K562 (cell line): ENCODE data around the gene PUSL1. TPM values are rescaled to one million over a fixed set of nuclear protein-coding genes. Genes with fewer than 3 reads are reported as not detected.

Source experiments
- ATAC-seq: fragments of 200-7000 bp; cut with Tn5 transposase; 3 replicates; pipeline ENCODE4 v1.9.1; 2020; ENCODE audit warnings: moderate library complexity
- BruUV-seq: library from RNA; stranded (reverse); fragments of 400-500 nt; replicated peaks from 2 replicates; lab custom pipeline; 2021; lab: Mats Ljungman, UMichigan
- CTCF ChIA-PET: fragments of 300-600 bp; formaldehyde crosslinking; extraction: SDS; loops from one replicate; lab custom pipeline; 2021; ENCODE audit warnings: low intra/inter-chr PET ratio; lab: Yijun Ruan, JAX
- POLR2A ChIA-PET: fragments of 300-600, 350-650 bp; sonication (Branson Sonifier 250); formaldehyde crosslinking; extraction: SDS; loops from one replicate; lab custom pipeline; 2021; ENCODE audit warnings: antibody characterized with exemption, inconsistent platforms; lab: Yijun Ruan, JAX
- DNase-seq, 4 experiments: peaks; one replicate each; pipeline versions ENCODE4 v3.0.0 to v3.0.0-alpha.2; 2011 to 2018; ENCODE audit warnings: low spot score in 3 of 4, mixed read lengths in 3 of 4; ENCODE audit errors: extremely low read depth in 1 of 4
- FAIRE-seq: peaks from 2 replicates; lab custom pipeline; 2011; peaks lifted over from hg19 to GRCh38; lab: Jason Lieb, UNC
- H2AFZ ChIP-seq: 2 replicates; pipeline ENCODE4 v1.6.0; 2011; ENCODE audit warnings: low read depth, low read length, control low read depth, inconsistent platforms
- H3K27ac ChIP-seq: fragments of 200-600 bp; 3 replicates; pipeline ENCODE4 v1.8.0; 2011; ENCODE audit warnings: low read depth, mild to moderate bottlenecking, control low read depth, inconsistent platforms, low read length, moderate library complexity, mixed read lengths; ENCODE audit errors: extremely low read depth
- H3K27me3 ChIP-seq, 2 experiments: fragments of 300-600 bp in 1 of 2; 2 replicates in 1 of 2; 3 replicates in 1 of 2; pipeline versions ENCODE4 v1.6.0 to v1.8.0; 2011; ENCODE audit warnings: inconsistent platforms in 2 of 2, low read length in 2 of 2, mild to moderate bottlenecking in 1 of 2, mixed read lengths in 1 of 2, moderate library complexity in 1 of 2; ENCODE audit not compliant: control insufficient read depth in 2 of 2, insufficient read depth in 2 of 2
- H3K36me3 ChIP-seq: fragments of 300-600 bp; 3 replicates; pipeline ENCODE4 v1.8.0; 2011; ENCODE audit warnings: mild to moderate bottlenecking, low read length, inconsistent platforms; ENCODE audit not compliant: control insufficient read depth, insufficient read depth
- H3K4me1 ChIP-seq, 2 experiments: fragments of 200-600 bp in 1 of 2; replicated peaks in 1 of 2; 2 replicates in 1 of 2; 3 replicates in 1 of 2; pipeline versions ENCODE4 v1.5.1 to v1.8.0; 2011; ENCODE audit warnings: inconsistent platforms in 2 of 2, low read length in 2 of 2, mild to moderate bottlenecking in 1 of 2, mixed read lengths in 1 of 2, moderate library complexity in 1 of 2; ENCODE audit not compliant: control insufficient read depth in 2 of 2, insufficient read depth in 2 of 2
- H3K4me2 ChIP-seq: 2 replicates; pipeline ENCODE4 v1.6.1; 2011; ENCODE audit warnings: low read length, control low read depth, inconsistent platforms, mixed read lengths; ENCODE audit not compliant: insufficient read depth
- H3K4me3 ChIP-seq: fragments of 200-600 bp; sonication (generic), shearing (Covaris generic); 2 replicates; pipeline ENCODE4 v1.5.1; 2016; ENCODE audit warnings: control low read depth, inconsistent platforms
- H3K79me2 ChIP-seq: fragments of 200-600 bp; 3 replicates; pipeline ENCODE4 v1.8.0; 2011; ENCODE audit warnings: low read length, inconsistent platforms; ENCODE audit not compliant: control insufficient read depth, insufficient read depth
- H3K9ac ChIP-seq, 2 experiments: 2 replicates each; pipeline versions ENCODE4 v1.6.0 to v1.6.1; 2011; ENCODE audit warnings: low read depth in 2 of 2, low read length in 2 of 2, control low read depth in 1 of 2, inconsistent platforms in 1 of 2, mild to moderate bottlenecking in 1 of 2, mixed read lengths in 1 of 2; ENCODE audit not compliant: insufficient read depth in 1 of 2
- H3K9me1 ChIP-seq: one replicate; pipeline ENCODE4 v1.6.0; 2011; ENCODE audit warnings: inconsistent platforms, mild to moderate bottlenecking, low read length, moderate library complexity; ENCODE audit not compliant: control insufficient read depth, insufficient read depth
- H3K9me3 ChIP-seq: replicated peaks from 2 replicates; pipeline ENCODE4 v1.5.1; 2011; ENCODE audit warnings: low read depth, low read length, inconsistent platforms; ENCODE audit not compliant: control insufficient read depth, insufficient read depth
- H4K20me1 ChIP-seq: replicated peaks from 2 replicates; pipeline ENCODE4 v1.6.1; 2011; ENCODE audit warnings: low read length, inconsistent platforms, mixed read lengths; ENCODE audit not compliant: control insufficient read depth, insufficient read depth
- COPS2 ChIP-seq: fragments of 450-650 bp; conservative IDR thresholded peaks from 2 replicates; pipeline ENCODE4 v1.6.1; 2016; ENCODE audit warnings: mild to moderate bottlenecking, moderate library complexity
- DACH1 ChIP-seq: fragments of 450-650 bp; IDR thresholded peaks from 2 replicates; pipeline ENCODE4 v1.6.1; 2018; ENCODE audit not compliant: partially characterized antibody
- DIDO1 ChIP-seq: fragments of 450-650 bp; IDR thresholded peaks from 2 replicates; pipeline ENCODE4 v1.6.1; 2016; ENCODE audit warnings: low read depth, missing biosample characterization, missing genetic modification characterization
- KLF13 ChIP-seq: fragments of 450-650 bp; IDR thresholded peaks from 2 replicates; pipeline ENCODE4 v1.6.1; 2016; ENCODE audit warnings: missing genetic modification characterization, low read depth, mild to moderate bottlenecking, missing compliant biosample characterization, moderate library complexity, borderline replicate concordance
- MEF2A ChIP-seq: IDR thresholded peaks from 2 replicates; pipeline ENCODE4 v1.6.1; 2011; ENCODE audit warnings: low read depth, mild to moderate bottlenecking, low read length, moderate library complexity; ENCODE audit not compliant: control insufficient read depth
- OTX1 ChIP-seq: fragments of 450-650 bp; formaldehyde crosslinking; IDR thresholded peaks from 2 replicates; pipeline ENCODE4 v1.4.0; 2022; ENCODE audit warnings: mild to moderate bottlenecking
- POLR2G ChIP-seq: fragments of 200-400 bp; formaldehyde crosslinking; IDR thresholded peaks from 2 replicates; pipeline ENCODE4 v1.6.1; 2017; ENCODE audit warnings: low read depth, mild to moderate bottlenecking, antibody characterized with exemption, low read length, moderate library complexity
- POU5F1 ChIP-seq: fragments of 150-350 bp; IDR thresholded peaks from 2 replicates; pipeline ENCODE4 v1.6.1; 2014; ENCODE audit warnings: borderline replicate concordance, low read length, low read depth, mild to moderate bottlenecking; ENCODE audit not compliant: partially characterized antibody
- RBFOX2 ChIP-seq: fragments of 200-400 bp; formaldehyde crosslinking; IDR thresholded peaks from 2 replicates; pipeline ENCODE4 v1.6.1; 2017; ENCODE audit warnings: low read depth, mild to moderate bottlenecking, low read length, moderate library complexity
- SUPT5H ChIP-seq: fragments of 450-650 bp; IDR thresholded peaks from 2 replicates; pipeline ENCODE4 v1.6.1; 2016
- WGBS: fragments of 100-300 bp; shearing (Covaris generic); methylation state at CpG from one replicate; pipeline ENCODE4 v1.1.6; 2016; ENCODE audit warnings: low coverage, mixed read lengths; ENCODE audit not compliant: insufficient coverage; ENCODE audit errors: missing lambda C conversion rate; 5-methylcytosine and 5-hydroxymethylcytosine counted together
- in situ Hi-C: fragments of 300-500 bp; cut with MboI; formaldehyde crosslinking; loops from 4 replicates; pipeline ENCODE4 v1.15.0; 2018; ENCODE audit warnings: inconsistent platforms, mixed read lengths
- intact Hi-C: fragments of 100-400 bp; cut with micrococcal nuclease; formaldehyde crosslinking; loops from 2 replicates; pipeline ENCODE4 v1.14.2; 2022
- polyA plus RNA-seq, 8 experiments: library from polyadenylated mRNA; depleted of rRNA in 4 of 8; stranded (reverse) in 5 of 8; unstranded in 3 of 8; fragments of >200 nt; fragmentation: Nextera tagmentation in 2 of 8; fragmentation: Illumina TruSeq in 1 of 8; extraction: Ambion mirVana in 2 of 8; extraction: Trizol in 1 of 8; gene quantifications; 2 replicates each; pipeline versions ENCODE4 v1.2.1 to v1.2.3, GENCODE V29; 2011 to 2014; ENCODE audit warnings: inconsistent platforms in 1 of 8, missing spikeins in 1 of 8
- total RNA-seq, 7 experiments: library from RNA; depleted of rRNA in 6 of 7; stranded (reverse); fragments of >200 nt in 6 of 7; fragmentation: Illumina TruSeq in 2 of 7; extraction: Trizol in 2 of 7; gene quantifications; 2 replicates each; pipeline versions ENCODE4 v1.2.1 to v1.2.3, GENCODE V29; 2011 to 2021; ENCODE audit warnings: low replicate concordance in 1 of 7

PUSL1 gene
- total and polyA plus RNA-seq, 9 of the 15 experiments (the other 6 are each of a cell fraction or from before 2014, with no cell fraction given): 0.62 to 86.9 (median 13.6) TPM

GRCh38 chr1:1268284-1268682 is 40.1 kb upstream of the PUSL1 start:
- Histone ChIP-seq H3K4me2 (no peak overlapping the region), H4K20me1 (peaks cover 23% of the 10 kb centered on the region), H3K9ac (peak overlapping the region in 1 of 2 experiments; percentile 70; a peak in 1 of 4 replicates), H3K9me3 (no peaks in the 10 kb centered on the region), H3K27ac (no peak overlapping the region), H3K4me3 (no peak overlapping the region), H3K9me1 (peaks cover 11% of the 10 kb centered on the region), H3K4me1 (peaks cover 16 to 46% of the 10 kb centered on the region in 2 experiments; a peak in 4 of 5 replicates), H3K79me2 (peaks cover 73% of the 10 kb centered on the region), H2AFZ (no peak overlapping the region), H3K36me3 (peaks cover 80% of the 10 kb centered on the region), H3K27me3 (no peaks in the 10 kb centered on the region; a peak in 1 of 5 replicates)
- BruUV-seq: no TSS peak
- WGBS: over 99% methylated on average over 13 of the region's 13 CpGs
- in situ Hi-C loops (no loop called here), intact Hi-C loops (no loop called here)
- FAIRE-seq (no peak), DNase-seq (no peak), ATAC-seq (no peak)
- TF ChIP-seq RBFOX2: peak; percentile 46; the same call in 1 of the 2 replicates
- 0 out of 2 replicates have a peak, but pooled peaks have one; percentile 45 for TF ChIP-seq SUPT5H
- TF ChIP-seq COPS2: no peak
- no peak for TF ChIP-seq DIDO1
- TF ChIP-seq POU5F1: no peak
- TF ChIP-seq DACH1: no peak
- TF ChIP-seq MEF2A: no peak
- TF ChIP-seq POLR2G: peak; percentile 33
- no peak for TF ChIP-seq KLF13 (tag)
- no peak for TF ChIP-seq OTX1 (CRISPR knock-in tag)
- ChIA-PET POLR2A (interaction anchor here (0.8 to 1.5 kb wide), 4 partner anchors 13 to 29 kb away, joined by 3 read pairs; no protein-coding TSS in a partner anchor), CTCF (no interaction called here)
